ENCODE data around the gene TAF1D.

GRCh38 chr11:93765551-93765950, 24.3 kb upstream of the TAF1D start:
- TF ChIP-seq CTCF (IDR thresholded peaks at IDR 0.05) (no peak), POLR2A (IDR thresholded peaks at IDR 0.05) (no peak)
